K562 (cell line): Measurements from ENCODE around the gene C6orf15. TPM values are rescaled to one million over a fixed set of nuclear protein-coding genes. Genes with fewer than 3 reads are reported as not detected.

Experiments used
- ATAC-seq: fragments of 200-7000 bp; cut with Tn5 transposase; 3 replicates; pipeline ENCODE4 v1.9.1; 2020; ENCODE audit warnings: moderate library complexity
- BruUV-seq: library from RNA; stranded (reverse); fragments of 400-500 nt; replicated peaks from 2 replicates; lab custom pipeline; 2021; lab: Mats Ljungman, UMichigan
- CTCF ChIA-PET: fragments of 300-600 bp; formaldehyde crosslinking; extraction: SDS; loops from one replicate; lab custom pipeline; 2021; ENCODE audit warnings: low intra/inter-chr PET ratio; lab: Yijun Ruan, JAX
- POLR2A ChIA-PET: fragments of 300-600, 350-650 bp; sonication (Branson Sonifier 250); formaldehyde crosslinking; extraction: SDS; loops from one replicate; lab custom pipeline; 2021; ENCODE audit warnings: antibody characterized with exemption, inconsistent platforms; lab: Yijun Ruan, JAX
- DNase-seq, 4 experiments: peaks; one replicate each; pipeline versions ENCODE4 v3.0.0 to v3.0.0-alpha.2; 2011 to 2018; ENCODE audit warnings: low spot score in 3 of 4, mixed read lengths in 3 of 4; ENCODE audit errors: extremely low read depth in 1 of 4
- FAIRE-seq: peaks from 2 replicates; lab custom pipeline; 2011; peaks lifted over from hg19 to GRCh38; lab: Jason Lieb, UNC
- H2AFZ ChIP-seq: 2 replicates; pipeline ENCODE4 v1.6.0; 2011; ENCODE audit warnings: low read depth, low read length, control low read depth, inconsistent platforms
- H3K27ac ChIP-seq: fragments of 200-600 bp; 3 replicates; pipeline ENCODE4 v1.8.0; 2011; ENCODE audit warnings: low read depth, mild to moderate bottlenecking, control low read depth, inconsistent platforms, low read length, moderate library complexity, mixed read lengths; ENCODE audit errors: extremely low read depth
- H3K27me3 ChIP-seq, 2 experiments: fragments of 300-600 bp in 1 of 2; 2 replicates in 1 of 2; 3 replicates in 1 of 2; pipeline versions ENCODE4 v1.6.0 to v1.8.0; 2011; ENCODE audit warnings: inconsistent platforms in 2 of 2, low read length in 2 of 2, mild to moderate bottlenecking in 1 of 2, mixed read lengths in 1 of 2, moderate library complexity in 1 of 2; ENCODE audit not compliant: control insufficient read depth in 2 of 2, insufficient read depth in 2 of 2
- H3K36me3 ChIP-seq: fragments of 300-600 bp; 3 replicates; pipeline ENCODE4 v1.8.0; 2011; ENCODE audit warnings: mild to moderate bottlenecking, low read length, inconsistent platforms; ENCODE audit not compliant: control insufficient read depth, insufficient read depth
- H3K4me1 ChIP-seq, 2 experiments: fragments of 200-600 bp in 1 of 2; replicated peaks in 1 of 2; 2 replicates in 1 of 2; 3 replicates in 1 of 2; pipeline versions ENCODE4 v1.5.1 to v1.8.0; 2011; ENCODE audit warnings: inconsistent platforms in 2 of 2, low read length in 2 of 2, mild to moderate bottlenecking in 1 of 2, mixed read lengths in 1 of 2, moderate library complexity in 1 of 2; ENCODE audit not compliant: control insufficient read depth in 2 of 2, insufficient read depth in 2 of 2
- H3K4me2 ChIP-seq: 2 replicates; pipeline ENCODE4 v1.6.1; 2011; ENCODE audit warnings: low read length, control low read depth, inconsistent platforms, mixed read lengths; ENCODE audit not compliant: insufficient read depth
- H3K4me3 ChIP-seq: fragments of 200-600 bp; sonication (generic), shearing (Covaris generic); 2 replicates; pipeline ENCODE4 v1.5.1; 2016; ENCODE audit warnings: control low read depth, inconsistent platforms
- H3K79me2 ChIP-seq: fragments of 200-600 bp; 3 replicates; pipeline ENCODE4 v1.8.0; 2011; ENCODE audit warnings: low read length, inconsistent platforms; ENCODE audit not compliant: control insufficient read depth, insufficient read depth
- H3K9ac ChIP-seq, 2 experiments: 2 replicates each; pipeline versions ENCODE4 v1.6.0 to v1.6.1; 2011; ENCODE audit warnings: low read depth in 2 of 2, low read length in 2 of 2, control low read depth in 1 of 2, inconsistent platforms in 1 of 2, mild to moderate bottlenecking in 1 of 2, mixed read lengths in 1 of 2; ENCODE audit not compliant: insufficient read depth in 1 of 2
- H3K9me1 ChIP-seq: one replicate; pipeline ENCODE4 v1.6.0; 2011; ENCODE audit warnings: inconsistent platforms, mild to moderate bottlenecking, low read length, moderate library complexity; ENCODE audit not compliant: control insufficient read depth, insufficient read depth
- H3K9me3 ChIP-seq: replicated peaks from 2 replicates; pipeline ENCODE4 v1.5.1; 2011; ENCODE audit warnings: low read depth, low read length, inconsistent platforms; ENCODE audit not compliant: control insufficient read depth, insufficient read depth
- H4K20me1 ChIP-seq: replicated peaks from 2 replicates; pipeline ENCODE4 v1.6.1; 2011; ENCODE audit warnings: low read length, inconsistent platforms, mixed read lengths; ENCODE audit not compliant: control insufficient read depth, insufficient read depth
- FOXJ3 ChIP-seq: sonication (generic); formaldehyde crosslinking; IDR thresholded peaks from 2 replicates; pipeline ENCODE4 v1.4.0; 2020; ENCODE audit warnings: mild to moderate bottlenecking, missing genetic modification reagents
- HOXB6 ChIP-seq: fragments of 250-450 bp; sonication (Bioruptor Pico); IDR thresholded peaks from 2 replicates; pipeline ENCODE4 v1.5.1; 2022; ENCODE audit warnings: mild to moderate bottlenecking, borderline replicate concordance
- KAT8 ChIP-seq: fragments of 450-650 bp; IDR thresholded peaks from 2 replicates; pipeline ENCODE4 v1.6.1; 2016; ENCODE audit warnings: low read depth, mild to moderate bottlenecking
- SLC30A9 ChIP-seq: fragments of 250-450 bp; sonication (Bioruptor Pico); IDR thresholded peaks from 2 replicates; pipeline ENCODE4 v1.8.0; 2022; ENCODE audit warnings: mild to moderate bottlenecking, moderate library complexity
- ZNF655 ChIP-seq: fragments of 250-450 bp; sonication (Bioruptor Pico); IDR thresholded peaks from 2 replicates; pipeline ENCODE4 v1.5.0; 2021
- WGBS: fragments of 100-300 bp; shearing (Covaris generic); methylation state at CpG from one replicate; pipeline ENCODE4 v1.1.6; 2016; ENCODE audit warnings: low coverage, mixed read lengths; ENCODE audit not compliant: insufficient coverage; ENCODE audit errors: missing lambda C conversion rate; 5-methylcytosine and 5-hydroxymethylcytosine counted together
- in situ Hi-C: fragments of 300-500 bp; cut with MboI; formaldehyde crosslinking; loops from 4 replicates; pipeline ENCODE4 v1.15.0; 2018; ENCODE audit warnings: inconsistent platforms, mixed read lengths
- intact Hi-C: fragments of 100-400 bp; cut with micrococcal nuclease; formaldehyde crosslinking; loops from 2 replicates; pipeline ENCODE4 v1.14.2; 2022
- polyA plus RNA-seq, 8 experiments: library from polyadenylated mRNA; depleted of rRNA in 4 of 8; stranded (reverse) in 5 of 8; unstranded in 3 of 8; fragments of >200 nt; fragmentation: Nextera tagmentation in 2 of 8; fragmentation: Illumina TruSeq in 1 of 8; extraction: Ambion mirVana in 2 of 8; extraction: Trizol in 1 of 8; gene quantifications; 2 replicates each; pipeline versions ENCODE4 v1.2.1 to v1.2.3, GENCODE V29; 2011 to 2014; ENCODE audit warnings: inconsistent platforms in 1 of 8, missing spikeins in 1 of 8
- total RNA-seq, 7 experiments: library from RNA; depleted of rRNA in 6 of 7; stranded (reverse); fragments of >200 nt in 6 of 7; fragmentation: Illumina TruSeq in 2 of 7; extraction: Trizol in 2 of 7; gene quantifications; 2 replicates each; pipeline versions ENCODE4 v1.2.1 to v1.2.3, GENCODE V29; 2011 to 2021; ENCODE audit warnings: low replicate concordance in 1 of 7

The C6orf15 gene
- total and polyA plus RNA-seq, 9 of the 15 experiments (the other 6 are each of a cell fraction or from before 2014, with no cell fraction given), result not detected

GRCh38 chr6:31075528-31075927, 36.8 kb downstream of the C6orf15 start:
- H4K20me1 ChIP-seq, result no peaks in the 10 kb centered on the region
- no peaks in the 10 kb centered on the region for H3K9me1 ChIP-seq
- POLR2A ChIA-PET, result interaction anchor here (1.1 kb wide), 1 partner anchor 8 kb away, joined by 4 read pairs; no protein-coding TSS in a partner anchor
- no peak overlapping the region for H2AFZ ChIP-seq
- no peak overlapping the region for H3K4me2 ChIP-seq
- ATAC-seq (no peak), DNase-seq (no peak), FAIRE-seq (no peak)
- CTCF ChIA-PET, result no interaction called here
- in situ Hi-C loops (loop anchor here (5.0 kb wide), 3 partner anchors 158 to 333 kb away; partner anchors contain the start of genes FLOT1 and IER3), intact Hi-C loops (no loop called here)
- no peak overlapping the region for H3K27ac ChIP-seq
- H3K4me1 ChIP-seq, result peaks cover 0 to 7% of the 10 kb centered on the region in 2 experiments; a peak in 3 of 5 replicates
- 23% methylated on average over 1 of the region's 1 CpG for WGBS
- H3K27me3 ChIP-seq, result no peaks in the 10 kb centered on the region
- H3K4me3 ChIP-seq, result no peak overlapping the region
- TF ChIP-seq SLC30A9 (CRISPR knock-in tag) (no peak), HOXB6 (CRISPR knock-in tag) (no peak), KAT8 (no peak), ZNF655 (CRISPR knock-in tag) (no peak)
- H3K79me2 ChIP-seq, result no peaks in the 10 kb centered on the region
- no peaks in the 10 kb centered on the region for H3K9me3 ChIP-seq
- H3K9ac ChIP-seq, result no peak overlapping the region
- BruUV-seq, result no TSS peak
- H3K36me3 ChIP-seq, result no peaks in the 10 kb centered on the region

- no peak for ATAC-seq
- FAIRE-seq, result no peak
- intact Hi-C loops, result no loop called here
- no peak for DNase-seq
- 13% methylated on average over 4 of the region's 4 CpGs for WGBS
- Histone ChIP-seq H4K20me1 (no peaks in the 10 kb centered on the region), H3K4me1 (peaks cover 0 to 3% of the 10 kb centered on the region in 2 experiments; a peak in 2 of 5 replicates), H3K4me2 (no peak overlapping the region), H3K79me2 (no peaks in the 10 kb centered on the region), H3K4me3 (no peak overlapping the region), H2AFZ (no peak overlapping the region), H3K9me3 (no peaks in the 10 kb centered on the region), H3K9me1 (no peaks in the 10 kb centered on the region), H3K27ac (no peak overlapping the region), H3K9ac (no peak overlapping the region), H3K36me3 (no peaks in the 10 kb centered on the region), H3K27me3 (no peaks in the 10 kb centered on the region)
- ChIA-PET CTCF (no interaction called here), POLR2A (interaction anchor here (0.5 kb wide), 1 partner anchor 305 kb away, joined by 3 read pairs; no protein-coding TSS in a partner anchor)
- BruUV-seq, result no TSS peak
- in situ Hi-C loops, result no loop called here
- no peak for TF ChIP-seq FOXJ3 (CRISPR knock-in tag)
Measured at GRCh38 chr6:31074401-31074800, 38.0 kb downstream of the C6orf15 start.
